Mucosa of descending colon (tissue), 3 donors: ENCODE results near the gene MS4A2. TPM values are rescaled to one million over a fixed set of nuclear protein-coding genes. Genes with fewer than 3 reads are reported as not detected.

ENCODE experiments used
- ATAC-seq: fragments of 200-7000 bp; cut with Tn5 transposase; one replicate; pipeline ENCODE4 v1.9.1; 2020; ENCODE audit warnings: mild to moderate bottlenecking, moderate library complexity
- DNase-seq, 3 donors: peaks; one replicate each; pipeline ENCODE4 v3.0.0-alpha.2; 2020
- H3K36me3 ChIP-seq: fragments of 200-600 bp; one replicate; pipeline ENCODE4 v1.8.0; 2021; ENCODE audit warnings: low read depth, mild to moderate bottlenecking
- H3K4me1 ChIP-seq: fragments of 200-600 bp; one replicate; pipeline ENCODE4 v1.8.0; 2021; ENCODE audit warnings: low read depth, mild to moderate bottlenecking
- H3K4me3 ChIP-seq: fragments of 200-600 bp; one replicate; pipeline ENCODE4 v1.8.0; 2021; ENCODE audit warnings: mild to moderate bottlenecking
- H3K9me3 ChIP-seq: fragments of 200-600 bp; one replicate; pipeline ENCODE4 v1.8.0; 2021; ENCODE audit warnings: mild to moderate bottlenecking
- intact Hi-C, 2 donors: fragments of 100-400 bp; cut with DNase I in 1 of 2; cut with micrococcal nuclease in 1 of 2; formaldehyde crosslinking; loops; one replicate each; pipeline versions ENCODE4 v1.11.0 to v1.11.1; 2022; cut with DNase I, micrococcal nuclease
- total RNA-seq, 3 donors: library from RNA; stranded (reverse); fragmentation: NEBNext Ultra II Directional in 2 of 3; extraction: Animal tissue kit (Norgen Biotek cat#: 25700) in 2 of 3; gene quantifications; one replicate each; pipeline versions ENCODE4 v1.2.1 to v1.2.4, GENCODE V29; 2021 to 2023
- TF ChIP-seq, protein P1 (sequence below): fragments of 200-600 bp; IDR thresholded peaks from one replicate; pipeline ENCODE4 v1.8.0; 2022; ENCODE audit warnings: antibody characterized with exemption, mild to moderate bottlenecking
- donor health status: DM: no; HTN: no; CAD: no; lungs with moderate emphysema.
- donor health status: DM: no; HTN: no; CAD: no.
- donor health status: DM: no; HTN: yes; CAD: no.

MS4A2 gene
- total RNA-seq, 3 donors from 2014 or later: 0.90 to 4.1 (median 3.5) TPM

DNA sequence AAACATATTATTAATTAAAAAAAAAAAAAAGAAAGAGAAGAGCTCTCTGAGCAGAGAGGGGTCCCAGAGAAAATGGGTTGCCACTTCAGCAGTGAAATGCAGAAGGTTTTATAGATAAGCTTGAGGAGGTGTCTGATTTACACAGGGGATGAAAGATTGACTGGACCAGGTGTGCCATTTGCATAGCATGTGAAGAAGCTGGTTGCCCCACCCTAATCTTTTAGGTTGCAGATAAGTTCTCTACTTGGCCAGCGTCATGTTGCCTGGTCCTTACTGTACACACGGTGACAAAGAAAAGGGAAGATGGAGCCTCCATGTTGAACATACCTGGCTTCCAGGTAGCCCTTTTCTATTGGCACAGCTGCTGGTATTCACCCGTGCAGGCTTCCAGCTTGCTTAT, 41.4 kb downstream of the MS4A2 start:
- intact Hi-C loops: no loop called here
- Histone ChIP-seq H3K4me3 (no peak overlapping the region), H3K36me3 (no peaks in the 10 kb centered on the region), H3K9me3 (no peaks in the 10 kb centered on the region), H3K4me1 (peaks cover 7% of the 10 kb centered on the region)
- TF ChIP-seq, protein P1, sequence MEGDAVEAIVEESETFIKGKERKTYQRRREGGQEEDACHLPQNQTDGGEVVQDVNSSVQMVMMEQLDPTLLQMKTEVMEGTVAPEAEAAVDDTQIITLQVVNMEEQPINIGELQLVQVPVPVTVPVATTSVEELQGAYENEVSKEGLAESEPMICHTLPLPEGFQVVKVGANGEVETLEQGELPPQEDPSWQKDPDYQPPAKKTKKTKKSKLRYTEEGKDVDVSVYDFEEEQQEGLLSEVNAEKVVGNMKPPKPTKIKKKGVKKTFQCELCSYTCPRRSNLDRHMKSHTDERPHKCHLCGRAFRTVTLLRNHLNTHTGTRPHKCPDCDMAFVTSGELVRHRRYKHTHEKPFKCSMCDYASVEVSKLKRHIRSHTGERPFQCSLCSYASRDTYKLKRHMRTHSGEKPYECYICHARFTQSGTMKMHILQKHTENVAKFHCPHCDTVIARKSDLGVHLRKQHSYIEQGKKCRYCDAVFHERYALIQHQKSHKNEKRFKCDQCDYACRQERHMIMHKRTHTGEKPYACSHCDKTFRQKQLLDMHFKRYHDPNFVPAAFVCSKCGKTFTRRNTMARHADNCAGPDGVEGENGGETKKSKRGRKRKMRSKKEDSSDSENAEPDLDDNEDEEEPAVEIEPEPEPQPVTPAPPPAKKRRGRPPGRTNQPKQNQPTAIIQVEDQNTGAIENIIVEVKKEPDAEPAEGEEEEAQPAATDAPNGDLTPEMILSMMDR: no peak
- ATAC-seq: no peak
- no peak for DNase-seq

DNA sequence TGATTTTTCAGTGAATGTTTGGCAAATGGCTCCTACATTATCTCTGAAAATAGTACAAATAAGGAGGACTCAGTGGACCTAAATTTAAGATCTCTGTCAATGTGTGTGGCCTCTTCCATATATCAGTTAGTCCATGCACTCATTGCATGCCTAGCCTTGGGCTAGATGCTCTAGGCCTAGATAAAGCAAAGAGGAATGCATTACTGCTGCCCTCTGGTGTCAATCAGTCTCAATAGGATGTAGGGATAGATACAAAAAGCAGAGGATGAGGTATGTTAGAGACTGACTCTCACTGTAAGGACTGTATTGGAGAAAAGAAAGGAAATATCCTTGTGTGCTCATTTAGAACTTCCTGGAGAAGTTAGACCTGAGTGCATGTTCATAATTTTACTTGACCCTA, 42.0 kb downstream of the MS4A2 start:
- ATAC-seq (peak; percentile 93), DNase-seq (peak in 1 of 3 donors; percentile 83)
- no peak overlapping the region for H3K4me3 ChIP-seq
- TF ChIP-seq, protein P1: no peak
- intact Hi-C loops: no loop called here
- H3K9me3 ChIP-seq: no peaks in the 10 kb centered on the region
- H3K36me3 ChIP-seq: no peaks in the 10 kb centered on the region
- peaks cover 7% of the 10 kb centered on the region for H3K4me1 ChIP-seq

DNA sequence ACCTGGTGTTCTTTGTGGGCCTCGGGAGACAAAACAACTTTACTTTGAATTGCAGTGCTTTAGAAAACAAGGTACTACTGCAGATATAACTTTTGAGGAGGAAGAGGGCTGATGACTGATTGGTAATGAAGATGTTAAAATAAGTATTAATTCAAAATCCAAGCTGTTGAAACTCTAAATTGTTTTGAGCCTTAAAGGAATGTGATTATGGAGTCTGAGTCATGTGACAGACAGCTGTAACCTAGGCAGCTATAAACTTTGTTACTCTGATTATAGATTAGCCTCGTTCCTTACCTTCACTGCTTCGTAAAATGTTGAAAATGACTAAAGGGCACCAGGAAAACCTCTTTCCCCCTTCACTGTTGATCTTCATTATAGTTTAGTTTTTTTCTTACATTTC, 43.4 kb downstream of the MS4A2 start:
- intact Hi-C loops: no loop called here
- Histone ChIP-seq H3K4me3 (no peak overlapping the region), H3K36me3 (no peaks in the 10 kb centered on the region), H3K4me1 (peaks cover 7% of the 10 kb centered on the region), H3K9me3 (no peaks in the 10 kb centered on the region)
- ATAC-seq (peak; percentile 54), DNase-seq (no peak)
- TF ChIP-seq, protein P1: no peak

DNA sequence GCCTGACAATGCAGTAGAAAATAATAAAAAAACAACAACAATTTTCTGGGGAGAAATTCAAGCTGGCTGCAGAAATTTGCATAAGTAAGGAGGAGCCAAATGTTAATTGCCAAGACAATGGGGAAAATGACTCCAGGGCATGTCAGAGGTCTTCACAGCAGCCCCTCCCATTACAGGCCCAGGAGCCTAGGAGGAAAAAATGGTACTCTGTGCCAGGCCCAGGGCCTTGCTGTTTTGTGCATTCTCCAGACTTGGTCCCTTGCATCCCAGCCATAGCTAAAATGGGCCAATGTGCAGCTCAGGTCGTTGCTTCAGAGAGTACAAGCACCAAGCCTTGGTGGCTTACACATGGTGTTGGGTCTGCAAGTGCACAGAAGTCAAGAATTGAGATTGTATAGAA, 45.5 kb downstream of the MS4A2 start:
- Histone ChIP-seq H3K36me3 (no peaks in the 10 kb centered on the region), H3K4me1 (peaks cover 7% of the 10 kb centered on the region), H3K4me3 (no peak overlapping the region), H3K9me3 (no peaks in the 10 kb centered on the region)
- TF ChIP-seq, protein P1: no peak
- intact Hi-C loops: no loop called here
- ATAC-seq (no peak), DNase-seq (no peak)

DNA sequence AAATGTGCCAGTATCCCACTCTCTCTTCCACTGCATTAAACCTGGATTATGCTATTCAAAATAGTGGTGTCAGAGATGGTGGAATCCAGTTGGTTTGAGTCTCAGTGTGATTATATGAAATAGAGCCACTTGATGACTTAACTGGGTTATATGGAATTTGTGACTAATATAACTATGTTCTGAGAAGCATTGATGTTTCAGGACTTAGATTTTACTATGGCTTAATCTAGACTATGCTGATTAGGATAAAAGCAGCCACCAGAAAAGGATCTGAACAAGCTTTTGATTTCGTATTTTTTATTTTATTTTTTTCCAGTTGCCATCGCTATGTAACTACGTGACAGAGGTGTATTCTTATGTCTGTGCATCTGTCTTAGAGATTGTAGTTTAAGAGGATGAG, 55.3 kb downstream of the MS4A2 start:
- intact Hi-C loops: no loop called here
- Histone ChIP-seq H3K9me3 (no peaks in the 10 kb centered on the region), H3K4me3 (no peak overlapping the region), H3K36me3 (no peaks in the 10 kb centered on the region), H3K4me1 (no peaks in the 10 kb centered on the region)
- TF ChIP-seq, protein P1: no peak
- ATAC-seq (no peak), DNase-seq (no peak)

DNA sequence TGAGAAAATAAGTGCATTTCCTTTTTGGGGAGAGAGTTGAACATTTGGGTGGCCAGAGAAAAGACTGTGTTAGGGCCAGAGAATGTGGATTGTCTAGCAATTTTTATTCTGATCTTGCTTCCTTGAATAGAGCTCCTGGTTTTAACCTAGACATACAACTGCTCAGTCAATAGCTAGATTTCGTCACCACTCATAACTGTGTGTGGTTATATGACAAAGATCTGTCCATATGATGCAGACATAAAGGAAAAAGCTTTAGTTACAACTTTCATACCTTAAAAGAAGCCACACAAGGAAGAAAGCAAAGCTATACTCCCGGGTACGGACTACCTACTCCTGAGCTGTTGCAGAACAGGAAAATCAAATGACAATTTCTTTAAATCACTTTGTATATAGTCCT, 57.2 kb downstream of the MS4A2 start:
- no peaks in the 10 kb centered on the region for H3K36me3 ChIP-seq
- intact Hi-C loops: no loop called here
- TF ChIP-seq, protein P1: no peak
- H3K9me3 ChIP-seq: no peaks in the 10 kb centered on the region
- no peaks in the 10 kb centered on the region for H3K4me1 ChIP-seq
- no peak overlapping the region for H3K4me3 ChIP-seq
- DNase-seq (no peak), ATAC-seq (no peak)
